HG03025 (cell line): ENCODE measurements around the gene JAG1.

Source experiments
- ATAC-seq: cut with Tn5 transposase; IDR thresholded peaks from one replicate; pipeline ENCODE4 v1.9.1; 2021; ENCODE audit warnings: mild to moderate bottlenecking, moderate library complexity; ENCODE audit not compliant: unreplicated experiment, low FRiP score

Gene JAG1

GRCh38 chr20:10673842-10674683, at the start of gene JAG1:
Gene JAG1, minus strand, starts transcription at chr20:10673999. Its CDS starts 469 bp downstream, at chr20:10673530.
- ATAC-seq, result peak; percentile 48

- no peak for ATAC-seq
These were observed 48.2 kb upstream of the JAG1 start for GRCh38 chr20:10721976-10722375.

- ATAC-seq, result no peak
These were observed 47.5 kb upstream of the JAG1 start for GRCh38 chr20:10721137-10721896.

GRCh38 chr20:10720565-10720964, 46.8 kb upstream of the JAG1 start:
- no peak for ATAC-seq

GRCh38 chr20:10719740-10720385, 46.1 kb upstream of the JAG1 start:
- no peak for ATAC-seq

GRCh38 chr20:10718661-10719060, 44.9 kb upstream of the JAG1 start:
- ATAC-seq, result no peak

- ATAC-seq, result no peak
These were observed 43.1 kb upstream of the JAG1 start for GRCh38 chr20:10716855-10717254.

- ATAC-seq, result no peak
These were observed 41.2 kb upstream of the JAG1 start for GRCh38 chr20:10715035-10715434.

GRCh38 chr20:10714236-10714975, 40.6 kb upstream of the JAG1 start:
- ATAC-seq, result no peak

- ATAC-seq, result no peak
These were observed 39.4 kb upstream of the JAG1 start for GRCh38 chr20:10713161-10713560.

GRCh38 chr20:10711903-10712451, 38.2 kb upstream of the JAG1 start:
- no peak for ATAC-seq

GRCh38 chr20:10710991-10711775, 37.4 kb upstream of the JAG1 start:
- no peak for ATAC-seq

- ATAC-seq, result no peak
These were observed 36.1 kb upstream of the JAG1 start for GRCh38 chr20:10709916-10710315.

- ATAC-seq, result no peak
These were observed 34.8 kb upstream of the JAG1 start for GRCh38 chr20:10708351-10709185.

- ATAC-seq, result no peak
These were observed 34.0 kb upstream of the JAG1 start for GRCh38 chr20:10707791-10708190.

- no peak for ATAC-seq
These were observed 33.3 kb upstream of the JAG1 start for GRCh38 chr20:10707068-10707467.

- ATAC-seq, result no peak
These were observed 32.6 kb upstream of the JAG1 start for GRCh38 chr20:10706460-10706811.

- ATAC-seq, result no peak
These were observed 32.1 kb upstream of the JAG1 start for GRCh38 chr20:10705801-10706459.
